WTC11 (cell line): ENCODE measurements around the gene TRIM44. TPM values are rescaled to one million over a fixed set of nuclear protein-coding genes. Genes with fewer than 3 reads are reported as not detected.
A peak's percentile ranks its signal among the peaks of the same experiment; 100 is the strongest.

Experiments
- CREB1 ChIP-seq: sonication (generic); formaldehyde crosslinking; IDR thresholded peaks from 2 replicates; pipeline ENCODE4 v1.8.0; 2023; ENCODE audit warnings: mild to moderate bottlenecking, missing genetic modification reagents
- ESRRA ChIP-seq: sonication (generic); formaldehyde crosslinking; IDR thresholded peaks from 2 replicates; pipeline ENCODE4 v1.8.1; 2022; ENCODE audit warnings: mild to moderate bottlenecking, missing genetic modification reagents, borderline replicate concordance
- ETV6 ChIP-seq: sonication (generic); formaldehyde crosslinking; IDR thresholded peaks from 2 replicates; pipeline ENCODE4 v1.8.1; 2022; ENCODE audit warnings: mild to moderate bottlenecking, missing genetic modification reagents
- GRHL2 ChIP-seq: fragments of 250-450 bp; sonication (Bioruptor Pico); IDR thresholded peaks from 2 replicates; pipeline ENCODE4 v1.8.0; 2022; ENCODE audit warnings: mild to moderate bottlenecking, moderate library complexity; ENCODE audit not compliant: insufficient replicate concordance, severe bottlenecking
- IRF2 ChIP-seq: sonication (generic); formaldehyde crosslinking; IDR thresholded peaks from 2 replicates; pipeline ENCODE4 v1.8.0; 2022; ENCODE audit warnings: low read depth, missing genetic modification reagents, borderline replicate concordance
- JAZF1 ChIP-seq: fragments of 250-450 bp; sonication (Bioruptor Pico); IDR thresholded peaks from 2 replicates; pipeline ENCODE4 v1.9.0; 2021; ENCODE audit warnings: moderate library complexity, mild to moderate bottlenecking, inconsistent platforms
- MXD4 ChIP-seq: fragments of 250-450 bp; sonication (Bioruptor Pico); IDR thresholded peaks from 2 replicates; pipeline ENCODE4 v1.8.0; 2021; ENCODE audit warnings: mild to moderate bottlenecking, moderate library complexity, borderline replicate concordance
- NFYB ChIP-seq: sonication (generic); formaldehyde crosslinking; conservative IDR thresholded peaks from 2 replicates; pipeline ENCODE4 v1.8.0; 2022; ENCODE audit warnings: low read depth, missing genetic modification reagents
- PRRX2 ChIP-seq: fragments of 250-450 bp; sonication (Bioruptor Pico); IDR thresholded peaks from 2 replicates; pipeline ENCODE4 v1.8.0; 2021; ENCODE audit warnings: mild to moderate bottlenecking
- TCF7 ChIP-seq: sonication (generic); formaldehyde crosslinking; IDR thresholded peaks from 2 replicates; pipeline ENCODE4 v1.8.0; 2022; ENCODE audit warnings: mild to moderate bottlenecking, low read depth, missing genetic modification reagents, moderate library complexity
- TEAD1 ChIP-seq: sonication (generic); formaldehyde crosslinking; IDR thresholded peaks from 2 replicates; pipeline ENCODE4 v1.8.0; 2022; ENCODE audit warnings: mild to moderate bottlenecking, missing genetic modification reagents
- ZNF219 ChIP-seq: sonication (generic); formaldehyde crosslinking; IDR thresholded peaks from 2 replicates; pipeline ENCODE4 v1.8.0; 2023; ENCODE audit warnings: missing genetic modification reagents, mild to moderate bottlenecking, borderline replicate concordance
- ZNF416 ChIP-seq: fragments of 250-450 bp; sonication (Bioruptor Pico); IDR thresholded peaks from 2 replicates; pipeline ENCODE4 v1.9.0; 2021; ENCODE audit warnings: mild to moderate bottlenecking, inconsistent platforms
- total RNA-seq: library from RNA; stranded (reverse); gene quantifications from 3 replicates; pipeline ENCODE4 v1.2.3, GENCODE V29; 2021
- TF ChIP-seq, protein P1 (sequence below): sonication (generic); formaldehyde crosslinking; IDR thresholded peaks from 2 replicates; pipeline ENCODE4 v1.8.1; 2022; ENCODE audit warnings: mild to moderate bottlenecking, missing genetic modification reagents, moderate library complexity, borderline replicate concordance
- TF ChIP-seq, protein P2 (sequence below): sonication (generic); formaldehyde crosslinking; IDR thresholded peaks from 2 replicates; pipeline ENCODE4 v1.8.0; 2022; ENCODE audit warnings: mild to moderate bottlenecking, missing genetic modification reagents
- TF ChIP-seq, protein P3 (sequence below): fragments of 250-450 bp; sonication (Bioruptor Pico); IDR thresholded peaks from 2 replicates; pipeline ENCODE4 v2.1.2; 2022; ENCODE audit warnings: mild to moderate bottlenecking, moderate library complexity
- TF ChIP-seq, protein P4 (sequence below): sonication (generic); formaldehyde crosslinking; IDR thresholded peaks from 2 replicates; pipeline ENCODE4 v1.8.1; 2023; ENCODE audit warnings: mild to moderate bottlenecking, missing genetic modification reagents
- TF ChIP-seq, protein P5 (sequence below): sonication (generic); formaldehyde crosslinking; IDR thresholded peaks from 2 replicates; pipeline ENCODE4 v1.8.1; 2023; ENCODE audit warnings: mild to moderate bottlenecking, moderate library complexity, missing genetic modification reagents
- TF ChIP-seq, protein P6 (sequence below): fragments of 250-450 bp; sonication (Bioruptor Pico); conservative IDR thresholded peaks from 2 replicates; pipeline ENCODE4 v1.9.0; 2021; ENCODE audit warnings: mild to moderate bottlenecking
- TF ChIP-seq, protein P7 (sequence below): sonication (generic); formaldehyde crosslinking; IDR thresholded peaks from 2 replicates; pipeline ENCODE4 v1.8.0; 2022; ENCODE audit warnings: mild to moderate bottlenecking, missing genetic modification reagents
- TF ChIP-seq, protein P8 (sequence below): fragments of 250-450 bp; sonication (Bioruptor Pico); IDR thresholded peaks from 2 replicates; pipeline ENCODE4 v1.8.0; 2021; ENCODE audit warnings: mild to moderate bottlenecking
- TF ChIP-seq, protein P9 (sequence below): sonication (generic); formaldehyde crosslinking; IDR thresholded peaks from 2 replicates; pipeline ENCODE4 v1.8.1; 2023; ENCODE audit warnings: mild to moderate bottlenecking, missing genetic modification reagents, borderline replicate concordance

TRIM44 gene
- total RNA-seq, 1 experiment from 2014 or later = 27.4 TPM

DNA sequence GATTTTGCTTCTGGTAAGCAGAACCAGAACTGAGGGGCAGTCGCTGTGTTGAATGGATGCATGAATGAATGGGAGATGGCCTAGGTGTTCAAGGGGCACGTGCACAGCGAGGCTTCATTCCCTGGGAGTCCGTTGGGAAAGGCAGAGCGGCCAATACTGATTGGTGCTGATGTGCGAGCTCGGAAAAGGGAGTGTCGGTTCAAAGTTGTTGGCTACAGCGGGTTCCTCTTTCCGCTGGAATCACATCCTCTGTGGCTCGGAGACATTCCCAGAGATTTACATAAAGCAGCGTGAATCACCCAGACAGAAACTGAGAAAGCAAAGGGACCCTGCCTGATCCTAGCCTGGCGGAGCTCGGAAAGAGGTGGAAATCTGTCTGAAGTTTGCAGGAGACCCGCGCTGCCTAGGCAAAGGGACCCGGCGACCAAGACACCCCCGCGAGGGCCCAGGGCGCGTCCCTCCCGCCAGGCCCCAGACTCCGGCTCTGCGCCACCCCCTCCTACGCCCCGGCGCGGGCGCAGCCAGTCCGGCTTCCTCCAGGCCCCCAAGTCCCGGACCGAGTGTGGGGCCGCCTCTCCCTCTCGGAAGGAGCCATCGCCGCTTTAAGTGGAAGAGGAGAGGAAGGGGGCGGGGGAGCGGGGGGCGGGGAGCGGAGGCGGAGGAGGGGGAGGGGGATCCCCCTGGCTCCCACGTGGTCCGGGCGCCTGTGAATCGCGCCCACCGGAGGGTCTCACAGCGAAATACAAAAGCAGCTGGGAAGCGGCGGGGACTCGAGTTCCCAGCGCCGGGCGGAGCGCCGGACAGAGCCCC is 44.7 kb upstream of the TRIM44 start, which contains the start of gene FJX1 (continued):
- TF ChIP-seq, protein P1, sequence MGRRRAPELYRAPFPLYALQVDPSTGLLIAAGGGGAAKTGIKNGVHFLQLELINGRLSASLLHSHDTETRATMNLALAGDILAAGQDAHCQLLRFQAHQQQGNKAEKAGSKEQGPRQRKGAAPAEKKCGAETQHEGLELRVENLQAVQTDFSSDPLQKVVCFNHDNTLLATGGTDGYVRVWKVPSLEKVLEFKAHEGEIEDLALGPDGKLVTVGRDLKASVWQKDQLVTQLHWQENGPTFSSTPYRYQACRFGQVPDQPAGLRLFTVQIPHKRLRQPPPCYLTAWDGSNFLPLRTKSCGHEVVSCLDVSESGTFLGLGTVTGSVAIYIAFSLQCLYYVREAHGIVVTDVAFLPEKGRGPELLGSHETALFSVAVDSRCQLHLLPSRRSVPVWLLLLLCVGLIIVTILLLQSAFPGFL (CRISPR knock-in tag) = no peak
- TF ChIP-seq, protein P2, sequence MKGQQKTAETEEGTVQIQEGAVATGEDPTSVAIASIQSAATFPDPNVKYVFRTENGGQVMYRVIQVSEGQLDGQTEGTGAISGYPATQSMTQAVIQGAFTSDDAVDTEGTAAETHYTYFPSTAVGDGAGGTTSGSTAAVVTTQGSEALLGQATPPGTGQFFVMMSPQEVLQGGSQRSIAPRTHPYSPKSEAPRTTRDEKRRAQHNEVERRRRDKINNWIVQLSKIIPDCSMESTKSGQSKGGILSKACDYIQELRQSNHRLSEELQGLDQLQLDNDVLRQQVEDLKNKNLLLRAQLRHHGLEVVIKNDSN (CRISPR knock-in tag) = peak; percentile 66; the same call in 1 of the 2 replicates
- TF ChIP-seq CREB1 (CRISPR knock-in tag) (peak; percentile 19; the same call in 1 of the 2 replicates), GRHL2 (no peak), PRRX2 (CRISPR knock-in tag) (no peak), ZNF416 (no peak), ZNF219 (CRISPR knock-in tag) (no peak), JAZF1 (CRISPR knock-in tag) (no peak), TCF7 (CRISPR knock-in tag) (no peak), ESRRA (CRISPR knock-in tag) (peak; percentile 13; the same call in 1 of the 2 replicates), TEAD1 (CRISPR knock-in tag) (peak; percentile 73), MXD4 (CRISPR knock-in tag) (no peak), NFYB (no peak; the same call in 1 of the 2 replicates), IRF2 (CRISPR knock-in tag) (no peak), ETV6 (CRISPR knock-in tag) (peak; percentile 70; the same call in 1 of the 2 replicates)
- TF ChIP-seq, protein P3, sequence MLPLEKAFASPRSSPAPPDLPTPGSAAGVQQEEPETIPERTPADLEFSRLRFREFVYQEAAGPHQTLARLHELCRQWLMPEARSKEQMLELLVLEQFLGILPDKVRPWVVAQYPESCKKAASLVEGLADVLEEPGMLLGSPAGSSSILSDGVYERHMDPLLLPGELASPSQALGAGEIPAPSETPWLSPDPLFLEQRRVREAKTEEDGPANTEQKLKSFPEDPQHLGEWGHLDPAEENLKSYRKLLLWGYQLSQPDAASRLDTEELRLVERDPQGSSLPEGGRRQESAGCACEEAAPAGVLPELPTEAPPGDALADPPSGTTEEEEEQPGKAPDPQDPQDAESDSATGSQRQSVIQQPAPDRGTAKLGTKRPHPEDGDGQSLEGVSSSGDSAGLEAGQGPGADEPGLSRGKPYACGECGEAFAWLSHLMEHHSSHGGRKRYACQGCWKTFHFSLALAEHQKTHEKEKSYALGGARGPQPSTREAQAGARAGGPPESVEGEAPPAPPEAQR (CRISPR knock-in tag) = no peak
- TF ChIP-seq, protein P4, sequence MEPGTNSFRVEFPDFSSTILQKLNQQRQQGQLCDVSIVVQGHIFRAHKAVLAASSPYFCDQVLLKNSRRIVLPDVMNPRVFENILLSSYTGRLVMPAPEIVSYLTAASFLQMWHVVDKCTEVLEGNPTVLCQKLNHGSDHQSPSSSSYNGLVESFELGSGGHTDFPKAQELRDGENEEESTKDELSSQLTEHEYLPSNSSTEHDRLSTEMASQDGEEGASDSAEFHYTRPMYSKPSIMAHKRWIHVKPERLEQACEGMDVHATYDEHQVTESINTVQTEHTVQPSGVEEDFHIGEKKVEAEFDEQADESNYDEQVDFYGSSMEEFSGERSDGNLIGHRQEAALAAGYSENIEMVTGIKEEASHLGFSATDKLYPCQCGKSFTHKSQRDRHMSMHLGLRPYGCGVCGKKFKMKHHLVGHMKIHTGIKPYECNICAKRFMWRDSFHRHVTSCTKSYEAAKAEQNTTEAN (CRISPR knock-in tag) = 0 out of 2 replicates have a peak, but pooled peaks have one; percentile 62
- TF ChIP-seq, protein P5, sequence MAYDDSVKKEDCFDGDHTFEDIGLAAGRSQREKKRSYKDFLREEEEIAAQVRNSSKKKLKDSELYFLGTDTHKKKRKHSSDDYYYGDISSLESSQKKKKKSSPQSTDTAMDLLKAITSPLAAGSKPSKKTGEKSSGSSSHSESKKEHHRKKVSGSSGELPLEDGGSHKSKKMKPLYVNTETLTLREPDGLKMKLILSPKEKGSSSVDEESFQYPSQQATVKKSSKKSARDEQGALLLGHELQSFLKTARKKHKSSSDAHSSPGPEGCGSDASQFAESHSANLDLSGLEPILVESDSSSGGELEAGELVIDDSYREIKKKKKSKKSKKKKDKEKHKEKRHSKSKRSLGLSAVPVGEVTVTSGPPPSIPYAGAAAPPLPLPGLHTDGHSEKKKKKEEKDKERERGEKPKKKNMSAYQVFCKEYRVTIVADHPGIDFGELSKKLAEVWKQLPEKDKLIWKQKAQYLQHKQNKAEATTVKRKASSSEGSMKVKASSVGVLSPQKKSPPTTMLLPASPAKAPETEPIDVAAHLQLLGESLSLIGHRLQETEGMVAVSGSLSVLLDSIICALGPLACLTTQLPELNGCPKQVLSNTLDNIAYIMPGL (CRISPR knock-in tag) = 0 out of 2 replicates have a peak, but pooled peaks have one; percentile 57
- TF ChIP-seq, protein P6, sequence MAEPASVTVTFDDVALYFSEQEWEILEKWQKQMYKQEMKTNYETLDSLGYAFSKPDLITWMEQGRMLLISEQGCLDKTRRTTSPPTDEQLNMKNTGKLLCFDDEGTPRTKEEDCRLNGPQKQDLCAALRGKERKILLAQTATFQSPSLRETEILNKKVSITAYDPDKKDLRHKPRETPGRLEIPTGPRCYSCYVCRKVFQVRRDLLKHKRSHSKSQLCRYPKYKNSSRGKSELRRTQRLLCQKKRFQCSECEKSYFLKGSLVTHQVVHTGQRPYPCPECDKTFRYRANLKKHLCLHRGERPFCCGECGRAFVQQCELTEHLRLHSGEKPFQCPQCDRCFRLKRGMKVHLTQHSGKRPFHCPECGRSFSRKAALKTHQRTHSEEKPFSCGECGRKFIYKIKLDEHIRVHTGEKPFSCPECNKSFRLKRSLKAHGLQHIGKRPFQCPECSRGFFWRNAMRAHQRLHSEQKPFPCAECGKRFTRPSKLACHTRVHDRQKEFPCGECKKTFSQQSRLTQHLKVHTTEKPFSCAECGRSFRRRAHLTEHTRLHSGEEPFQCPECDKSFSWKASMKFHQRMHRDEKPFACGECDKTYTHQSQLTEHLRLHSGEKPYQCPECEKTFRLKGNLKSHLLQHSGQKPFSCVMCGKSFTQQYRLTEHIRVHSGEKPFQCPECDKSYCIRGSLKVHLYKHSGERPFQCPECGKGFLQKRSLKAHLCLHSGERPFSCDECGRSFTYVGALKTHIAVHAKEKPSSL (CRISPR knock-in tag) = no peak
- TF ChIP-seq, protein P7, sequence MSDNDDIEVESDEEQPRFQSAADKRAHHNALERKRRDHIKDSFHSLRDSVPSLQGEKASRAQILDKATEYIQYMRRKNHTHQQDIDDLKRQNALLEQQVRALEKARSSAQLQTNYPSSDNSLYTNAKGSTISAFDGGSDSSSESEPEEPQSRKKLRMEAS = peak; percentile 98
- TF ChIP-seq, protein P8, sequence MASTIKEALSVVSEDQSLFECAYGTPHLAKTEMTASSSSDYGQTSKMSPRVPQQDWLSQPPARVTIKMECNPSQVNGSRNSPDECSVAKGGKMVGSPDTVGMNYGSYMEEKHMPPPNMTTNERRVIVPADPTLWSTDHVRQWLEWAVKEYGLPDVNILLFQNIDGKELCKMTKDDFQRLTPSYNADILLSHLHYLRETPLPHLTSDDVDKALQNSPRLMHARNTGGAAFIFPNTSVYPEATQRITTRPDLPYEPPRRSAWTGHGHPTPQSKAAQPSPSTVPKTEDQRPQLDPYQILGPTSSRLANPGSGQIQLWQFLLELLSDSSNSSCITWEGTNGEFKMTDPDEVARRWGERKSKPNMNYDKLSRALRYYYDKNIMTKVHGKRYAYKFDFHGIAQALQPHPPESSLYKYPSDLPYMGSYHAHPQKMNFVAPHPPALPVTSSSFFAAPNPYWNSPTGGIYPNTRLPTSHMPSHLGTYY (CRISPR knock-in tag) = no peak
- TF ChIP-seq, protein P9, sequence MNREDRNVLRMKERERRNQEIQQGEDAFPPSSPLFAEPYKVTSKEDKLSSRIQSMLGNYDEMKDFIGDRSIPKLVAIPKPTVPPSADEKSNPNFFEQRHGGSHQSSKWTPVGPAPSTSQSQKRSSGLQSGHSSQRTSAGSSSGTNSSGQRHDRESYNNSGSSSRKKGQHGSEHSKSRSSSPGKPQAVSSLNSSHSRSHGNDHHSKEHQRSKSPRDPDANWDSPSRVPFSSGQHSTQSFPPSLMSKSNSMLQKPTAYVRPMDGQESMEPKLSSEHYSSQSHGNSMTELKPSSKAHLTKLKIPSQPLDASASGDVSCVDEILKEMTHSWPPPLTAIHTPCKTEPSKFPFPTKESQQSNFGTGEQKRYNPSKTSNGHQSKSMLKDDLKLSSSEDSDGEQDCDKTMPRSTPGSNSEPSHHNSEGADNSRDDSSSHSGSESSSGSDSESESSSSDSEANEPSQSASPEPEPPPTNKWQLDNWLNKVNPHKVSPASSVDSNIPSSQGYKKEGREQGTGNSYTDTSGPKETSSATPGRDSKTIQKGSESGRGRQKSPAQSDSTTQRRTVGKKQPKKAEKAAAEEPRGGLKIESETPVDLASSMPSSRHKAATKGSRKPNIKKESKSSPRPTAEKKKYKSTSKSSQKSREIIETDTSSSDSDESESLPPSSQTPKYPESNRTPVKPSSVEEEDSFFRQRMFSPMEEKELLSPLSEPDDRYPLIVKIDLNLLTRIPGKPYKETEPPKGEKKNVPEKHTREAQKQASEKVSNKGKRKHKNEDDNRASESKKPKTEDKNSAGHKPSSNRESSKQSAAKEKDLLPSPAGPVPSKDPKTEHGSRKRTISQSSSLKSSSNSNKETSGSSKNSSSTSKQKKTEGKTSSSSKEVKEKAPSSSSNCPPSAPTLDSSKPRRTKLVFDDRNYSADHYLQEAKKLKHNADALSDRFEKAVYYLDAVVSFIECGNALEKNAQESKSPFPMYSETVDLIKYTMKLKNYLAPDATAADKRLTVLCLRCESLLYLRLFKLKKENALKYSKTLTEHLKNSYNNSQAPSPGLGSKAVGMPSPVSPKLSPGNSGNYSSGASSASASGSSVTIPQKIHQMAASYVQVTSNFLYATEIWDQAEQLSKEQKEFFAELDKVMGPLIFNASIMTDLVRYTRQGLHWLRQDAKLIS (CRISPR knock-in tag) = no peak
